GF-D8 (cell line): ENCODE data around the gene GMFB.
A peak's percentile ranks its signal among the peaks of the same experiment; 100 is the strongest.

Source experiments
- DNase-seq: peaks from one replicate; lab custom pipeline; 2025; lab: John Stamatoyannopoulos, UW

Gene GMFB

DNA sequence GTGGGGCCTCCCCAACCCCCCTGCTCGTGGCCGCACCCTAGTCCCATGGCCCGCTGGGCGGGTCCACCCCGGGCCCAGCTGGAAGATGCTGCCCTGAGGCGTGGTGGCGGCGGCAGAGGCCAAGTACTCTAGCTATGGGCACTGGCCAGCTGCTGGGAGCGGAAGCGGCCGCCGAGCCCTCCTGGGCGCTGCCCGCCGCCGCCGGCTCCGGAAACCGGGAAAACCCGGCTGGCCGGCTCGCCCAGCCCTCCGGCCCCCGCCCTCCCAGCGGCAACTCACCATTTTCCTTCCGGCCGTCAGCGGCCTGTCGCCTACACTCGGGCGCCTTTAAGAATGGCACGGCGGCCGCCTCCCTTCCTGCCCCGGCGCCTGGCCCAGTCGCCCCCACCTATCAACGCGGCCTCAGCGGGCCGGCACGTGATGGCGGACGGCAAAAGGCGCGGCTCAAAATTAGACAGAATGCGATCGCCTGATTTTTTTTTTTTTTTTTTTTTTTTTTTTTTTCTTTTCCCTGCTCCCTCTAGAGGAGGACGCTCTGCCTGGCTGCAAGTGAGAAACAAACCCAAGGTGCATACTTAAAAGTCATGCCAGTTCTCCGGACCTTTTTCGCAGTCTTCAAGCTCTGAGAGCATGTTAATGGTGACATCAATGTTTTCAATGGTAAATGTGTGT, at the start of gene GMFB:
Gene GMFB, minus strand, starts transcription at position 335 of the 672 bp plus-strand sequence. Its CDS starts 53 bp downstream, at position 282.
- DNase-seq, result peak; percentile 73

DNA sequence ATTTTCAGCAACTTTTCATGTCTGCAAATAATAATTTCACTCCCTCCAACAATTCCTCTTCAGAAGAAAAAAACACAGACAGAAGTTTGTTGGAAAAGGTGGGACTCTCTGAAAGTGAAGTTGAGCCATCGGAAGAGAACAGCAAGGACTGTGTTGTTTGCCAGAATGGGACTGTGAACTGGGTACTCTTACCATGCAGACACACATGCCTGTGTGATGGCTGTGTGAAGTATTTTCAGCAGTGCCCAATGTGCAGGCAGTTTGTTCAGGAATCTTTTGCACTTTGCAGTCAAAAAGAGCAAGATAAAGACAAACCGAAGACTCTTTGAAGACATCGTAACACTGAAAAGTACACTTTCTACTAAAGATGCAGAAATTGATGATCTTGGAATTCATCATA, 49.3 kb upstream of the GMFB start:
- no peak for DNase-seq

DNA sequence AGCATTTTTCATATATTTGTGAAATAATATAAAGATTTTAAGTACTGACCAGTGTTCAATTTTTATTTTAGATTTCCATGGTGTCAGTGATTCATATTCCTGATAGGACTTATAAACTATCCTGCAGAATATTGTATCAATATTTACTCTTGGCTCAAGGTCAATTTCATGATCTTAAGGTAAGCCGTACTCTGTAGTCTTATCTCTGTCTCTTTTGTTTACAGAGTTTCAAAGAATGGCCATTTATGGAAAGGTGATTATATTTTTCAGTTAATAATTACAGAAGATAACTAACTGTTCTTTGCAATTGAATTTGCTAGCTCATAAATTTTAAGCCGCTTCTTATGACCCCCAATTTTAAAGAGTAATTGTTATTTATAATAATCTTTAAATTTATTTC, 48.9 kb upstream of the GMFB start:
- DNase-seq, result no peak

GRCh38 chr14:54535646-54536045, 46.9 kb upstream of the GMFB start:
- no peak for DNase-seq

GRCh38 chr14:54535126-54535525, 46.3 kb upstream of the GMFB start:
- no peak for DNase-seq

- no peak for DNase-seq
These were observed 44.3 kb upstream of the GMFB start for GRCh38 chr14:54533100-54533499.

DNA sequence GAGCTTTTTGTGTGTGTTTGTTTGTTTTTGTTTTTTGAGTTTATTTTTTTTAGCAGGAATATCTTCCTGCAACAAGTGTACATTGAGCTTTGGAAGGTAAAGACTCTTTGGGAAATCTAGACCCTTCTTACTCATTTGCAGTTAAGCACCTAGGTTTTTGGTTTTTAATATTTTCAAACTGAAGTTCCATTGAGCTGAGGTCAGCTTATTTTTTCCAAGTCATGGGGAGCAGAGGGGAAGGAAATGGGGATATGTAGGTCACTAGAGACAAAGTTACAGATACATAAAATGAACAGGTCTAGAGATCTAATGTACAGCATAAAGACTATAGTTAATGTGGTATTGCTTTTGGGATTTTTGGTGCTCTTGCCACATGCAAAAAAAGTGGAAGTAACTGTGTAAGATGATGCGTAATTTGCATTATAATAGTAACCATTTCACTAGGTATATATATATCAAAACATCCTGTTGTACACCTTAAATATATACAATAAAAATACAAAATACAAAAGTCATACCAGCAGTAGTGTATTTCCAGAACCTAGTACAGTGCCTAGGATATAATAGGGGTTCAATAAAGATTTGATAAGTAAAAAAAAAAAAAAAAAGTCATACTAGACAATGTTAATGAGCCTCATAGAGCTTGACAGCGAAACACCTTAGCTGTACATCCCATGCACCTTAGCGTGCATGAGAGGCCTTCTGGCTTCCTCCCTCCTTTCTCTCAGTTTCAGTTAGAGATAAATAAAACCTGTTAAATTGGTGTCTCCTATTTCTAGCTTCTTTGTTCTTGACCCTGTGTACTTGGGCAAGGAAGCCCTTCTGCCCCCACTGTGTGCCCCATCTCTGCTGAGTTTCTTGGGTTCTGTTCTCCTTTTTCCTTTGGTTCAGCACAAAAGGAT, 43.6 kb upstream of the GMFB start:
- no peak for DNase-seq

- no peak for DNase-seq
These were observed 41.0 kb upstream of the GMFB start for GRCh38 chr14:54529811-54530210.

DNA sequence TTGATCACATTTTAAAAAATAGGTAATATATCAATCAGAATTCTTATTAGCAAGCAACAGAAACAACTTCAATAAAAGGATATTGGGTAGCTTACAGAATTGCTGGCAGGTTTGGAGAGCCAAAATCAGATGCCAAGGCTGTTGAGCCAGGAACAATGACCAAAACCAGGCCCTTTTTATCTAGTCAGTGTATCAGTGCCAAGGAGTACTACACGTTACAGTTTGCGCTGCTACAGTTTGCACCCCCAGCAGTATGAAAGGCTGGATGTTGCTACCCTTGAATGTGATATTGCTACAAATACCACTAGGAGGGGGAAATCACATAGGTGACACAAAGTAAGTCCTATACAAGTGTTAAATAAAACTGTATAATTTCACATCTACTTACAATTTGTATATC, 40.2 kb upstream of the GMFB start:
- no peak for DNase-seq

- no peak for DNase-seq
These were observed 35.6 kb upstream of the GMFB start for GRCh38 chr14:54524410-54524809.

- DNase-seq, result no peak
These were observed 27.9 kb upstream of the GMFB start for GRCh38 chr14:54516709-54517108.

DNA sequence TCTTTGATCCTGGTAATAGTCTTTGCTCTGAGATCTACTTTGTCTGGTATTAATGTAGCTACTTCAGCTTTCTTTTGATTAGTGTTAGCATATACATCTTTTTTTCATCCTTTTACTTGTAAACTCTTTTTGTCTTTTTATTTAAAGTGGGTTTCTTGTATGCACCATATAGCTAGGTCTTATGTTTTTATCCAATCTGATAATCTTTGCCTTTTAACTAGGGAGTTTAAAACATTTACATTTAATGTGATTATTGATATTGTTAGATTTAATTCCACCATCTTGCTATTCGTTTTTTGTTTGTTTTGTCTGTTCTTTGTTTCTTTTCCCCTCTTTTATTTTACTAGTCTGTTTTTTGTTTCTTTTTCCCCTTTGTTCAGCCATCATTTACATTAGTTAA, 26.9 kb upstream of the GMFB start:
- no peak for DNase-seq

GRCh38 chr14:54512393-54512792, 23.6 kb upstream of the GMFB start:
- DNase-seq, result no peak

DNA sequence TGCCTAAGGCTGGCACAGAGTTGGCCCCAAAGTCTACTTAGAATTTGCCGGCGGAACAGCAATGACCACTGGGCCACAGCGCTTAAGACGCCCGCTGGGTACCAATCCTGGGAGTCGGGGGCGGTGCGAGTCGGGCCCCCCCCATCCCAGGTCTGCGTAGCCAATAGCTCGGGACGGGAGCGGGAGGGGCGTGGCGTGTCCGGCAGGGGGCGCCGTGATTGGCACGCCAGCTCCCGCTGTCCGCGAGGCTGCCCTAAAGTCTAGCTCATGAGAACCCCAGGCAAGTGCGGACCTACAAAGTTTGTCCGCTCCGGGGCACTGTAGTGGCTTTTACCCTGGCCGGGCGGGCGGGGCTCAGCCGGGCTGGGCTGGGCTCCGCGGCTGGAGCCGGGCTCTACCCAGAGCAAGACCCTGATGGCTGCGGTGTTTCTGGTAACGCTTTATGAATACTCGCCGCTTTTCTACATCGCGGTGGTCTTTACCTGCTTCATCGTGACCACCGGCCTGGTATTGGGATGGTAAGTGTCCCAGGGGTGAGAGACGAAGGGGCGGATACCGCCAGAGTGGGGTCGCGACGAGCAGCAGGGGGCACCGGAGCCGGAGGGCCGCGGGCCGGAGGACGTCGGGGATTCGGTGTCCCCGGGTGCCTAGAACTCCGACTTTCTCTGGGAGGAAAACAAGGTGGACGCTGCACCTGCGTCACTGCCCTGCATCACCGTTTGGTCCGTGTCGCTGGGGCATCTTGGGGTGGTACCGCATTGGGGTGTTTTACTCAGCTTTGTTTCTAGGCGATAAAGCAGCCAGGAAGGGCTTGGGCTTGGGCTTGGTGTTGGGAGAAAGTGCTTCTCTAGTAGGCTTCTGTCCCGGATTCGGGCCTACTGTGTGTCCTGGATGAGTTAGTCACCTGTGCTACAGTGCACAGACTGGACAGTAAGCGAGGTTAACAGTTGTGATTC, 21.0 kb upstream of the GMFB start, which contains the start of gene CGRRF1:
Gene CGRRF1, plus strand, starts transcription at position 361 of the 956 bp plus-strand sequence. Its CDS starts 54 bp downstream, at position 415.
- DNase-seq, result peak; percentile 86

DNA sequence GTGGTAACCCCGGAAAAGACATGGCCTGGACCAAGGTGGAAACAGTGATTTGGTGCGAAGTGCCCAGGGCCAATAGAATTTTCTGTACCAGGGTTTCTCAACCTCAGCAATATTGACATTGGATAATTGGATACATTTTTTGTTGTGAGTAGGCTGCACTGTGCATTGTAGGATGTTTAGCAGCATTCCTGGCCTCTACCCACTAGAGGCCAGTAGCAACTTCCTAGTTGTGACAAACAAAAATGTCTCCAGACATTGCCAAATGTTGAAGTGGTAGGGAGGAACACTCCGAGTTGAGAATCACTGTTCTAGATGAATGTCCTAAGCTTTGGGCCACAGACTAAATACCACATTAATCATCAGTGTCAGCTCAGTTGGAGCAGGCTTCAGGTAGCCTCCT, 14.7 kb upstream of the GMFB start:
- no peak for DNase-seq

DNA sequence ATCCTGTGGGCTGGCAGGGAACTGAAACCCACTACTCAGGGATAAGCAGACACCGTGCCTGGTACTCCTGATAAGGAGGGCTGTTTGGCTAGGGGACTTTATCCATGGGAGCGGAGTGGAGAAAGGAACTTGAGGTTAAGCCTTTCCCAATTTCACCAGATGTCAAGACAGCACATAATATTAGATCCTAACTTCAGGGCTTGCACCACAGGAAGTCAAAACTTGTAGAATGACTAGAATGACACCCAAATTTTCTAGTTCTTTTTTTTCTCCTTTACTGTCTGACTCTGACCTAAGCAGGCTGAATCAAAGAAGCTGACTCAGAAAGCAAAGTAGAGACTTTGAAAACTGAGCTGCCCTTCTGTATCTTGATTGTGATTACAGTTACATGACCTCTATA, 13.8 kb upstream of the GMFB start:
- peak; percentile 7 for DNase-seq

DNA sequence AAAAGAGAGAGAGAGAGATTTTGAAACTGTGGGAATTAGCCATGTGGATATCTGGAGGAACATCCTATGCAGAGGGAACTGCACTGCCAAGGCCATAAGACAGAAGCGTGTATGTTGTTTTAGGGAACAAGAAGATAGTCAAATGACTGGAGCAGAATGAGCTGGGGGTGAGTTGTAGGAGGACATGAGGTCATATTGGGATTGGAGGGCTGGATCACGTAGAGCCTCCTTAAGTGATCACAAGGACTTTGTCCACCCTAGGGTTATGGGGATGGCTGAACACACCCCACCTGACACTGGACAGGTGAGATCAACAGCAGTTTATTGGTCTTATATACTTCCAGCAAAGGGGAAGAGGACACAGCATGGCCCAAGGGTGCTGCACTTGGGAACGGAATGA, 12.7 kb upstream of the GMFB start:
- DNase-seq, result no peak

DNA sequence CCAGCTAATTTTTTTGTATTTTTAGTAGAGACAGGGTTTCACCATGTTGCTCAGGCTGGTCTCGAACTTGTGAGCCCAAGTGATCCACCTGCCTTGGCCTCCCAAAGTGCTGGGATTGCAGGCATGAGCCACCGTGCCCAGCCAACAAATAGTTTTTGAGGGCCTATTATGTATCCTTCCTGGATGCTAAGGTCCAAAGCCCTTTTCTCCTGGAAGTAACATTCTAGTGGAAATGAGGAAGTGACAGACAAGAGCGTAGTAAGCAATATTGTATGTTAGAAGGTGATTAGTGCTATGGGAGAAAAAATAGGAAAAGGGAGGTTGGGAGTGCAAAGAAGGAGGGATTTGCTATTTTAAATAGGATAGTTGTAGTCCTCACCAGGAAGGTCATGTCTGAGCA, 12.0 kb upstream of the GMFB start:
- DNase-seq, result no peak

DNA sequence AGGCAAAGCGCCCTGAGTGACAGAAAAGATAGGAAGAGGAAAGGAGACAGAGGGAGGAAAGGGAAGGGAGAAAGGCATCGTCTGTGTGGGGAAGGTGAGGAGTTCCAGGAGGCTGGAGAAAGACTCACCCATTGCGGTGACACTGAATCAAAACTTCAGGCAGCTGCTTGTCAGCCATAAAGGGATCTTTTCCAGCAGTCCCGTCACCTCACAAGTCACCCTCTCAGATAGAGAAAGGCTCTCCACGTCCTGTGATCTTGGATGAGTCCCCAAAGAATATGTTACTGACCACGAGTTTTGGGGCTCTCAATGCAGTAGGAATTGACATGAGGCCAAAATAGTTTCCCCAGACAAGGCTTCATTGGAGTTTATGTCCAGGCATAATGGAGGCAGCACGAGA, 9.8 kb upstream of the GMFB start:
- DNase-seq, result no peak

DNA sequence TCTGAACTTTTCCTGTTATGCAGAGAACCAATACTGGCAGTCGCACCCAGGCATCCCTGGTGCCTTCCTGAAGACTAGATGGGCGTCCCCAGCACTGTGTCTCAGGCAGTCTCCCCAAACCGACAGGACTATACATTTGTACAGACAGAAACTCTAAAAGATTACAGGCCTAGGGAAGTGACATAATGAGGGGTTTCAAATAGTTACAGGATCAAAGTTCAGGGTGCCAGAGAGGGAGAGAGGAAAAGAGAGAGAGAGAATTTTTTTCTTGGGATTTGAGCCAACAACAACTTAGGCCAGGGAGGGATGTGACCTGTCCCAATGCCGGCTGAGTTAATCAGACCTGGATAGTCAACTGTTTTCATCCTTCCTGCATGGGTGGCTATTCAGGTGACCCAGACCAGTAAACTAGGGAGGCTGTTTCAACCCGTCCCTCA, 9.3 kb upstream of the GMFB start:
- DNase-seq, result no peak

GRCh38 chr14:54497224-54497623, 8.4 kb upstream of the GMFB start:
- no peak for DNase-seq

- DNase-seq, result no peak
These were observed 4.5 kb upstream of the GMFB start for GRCh38 chr14:54493293-54493692.
